Right renal cortex interstitium (tissue), 3 donors: ENCODE measurements around the gene MYLK4. TPM values are rescaled to one million over a fixed set of nuclear protein-coding genes. Genes with fewer than 3 reads are reported as not detected.

ENCODE experiments used
- DNase-seq, 3 donors: peaks; one replicate each; pipeline ENCODE4 v3.0.0-alpha.2; 2013; ENCODE audit warnings: low read depth in 3 of 3, low spot score in 2 of 3
- polyA plus RNA-seq, 3 donors: library from polyadenylated mRNA; unstranded; fragments of 120-200 nt; gene quantifications; one replicate each; pipeline ENCODE4 v1.2.1, GENCODE V29; 2013; ENCODE audit not compliant: insufficient read length in 3 of 3

MYLK4 gene
- polyA plus RNA-seq, 3 donors, result 0.96 to 1.7 (median 1.3) TPM

DNA sequence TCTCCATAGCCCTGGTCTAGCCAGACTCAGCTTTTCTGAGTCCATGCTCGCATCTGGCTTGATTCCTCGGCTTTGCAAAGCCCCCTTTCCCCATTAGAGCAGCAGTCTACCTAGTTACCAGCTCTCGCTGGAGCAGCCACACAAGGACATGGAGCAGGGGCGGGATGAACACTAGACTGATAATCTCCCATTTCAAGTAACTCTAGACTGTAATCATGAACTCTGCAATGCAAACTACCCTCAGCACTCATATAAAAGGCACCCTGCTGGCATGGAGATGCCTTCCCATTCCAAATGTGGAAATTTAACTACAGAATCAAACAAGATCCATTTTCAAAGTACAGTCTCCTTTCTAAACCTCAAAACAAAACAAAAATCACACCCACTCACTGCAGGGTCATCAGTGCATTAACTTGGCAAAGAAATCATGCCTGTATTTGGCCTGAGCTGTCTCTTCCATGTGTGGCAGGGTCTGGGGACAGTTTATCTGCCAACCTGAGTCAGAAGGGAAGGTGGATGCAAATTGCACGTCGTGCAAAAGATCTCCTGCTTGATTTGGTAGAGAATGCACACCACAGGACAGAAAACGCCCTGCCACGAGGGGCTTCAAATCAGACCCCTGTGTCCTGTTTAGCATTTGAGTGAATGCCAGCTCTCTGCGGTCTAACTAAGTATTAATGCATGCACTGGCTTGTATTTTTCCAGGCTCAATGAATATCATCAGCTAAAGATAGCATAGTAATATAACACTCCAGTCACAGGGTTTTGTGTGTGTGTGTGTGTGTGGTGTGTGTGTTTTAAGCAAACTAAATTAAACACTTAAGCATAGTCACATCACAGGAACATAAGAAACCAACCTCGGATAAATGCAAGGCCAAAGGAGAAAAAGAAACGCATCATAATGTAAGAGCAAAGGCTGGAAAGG, 85.3 kb downstream of the MYLK4 start:
- DNase-seq, result no peak

- DNase-seq, result no peak
These were observed 87.6 kb downstream of the MYLK4 start for GRCh38 chr6:2663123-2663522.

GRCh38 chr6:2661651-2662050, 89.1 kb downstream of the MYLK4 start:
- DNase-seq, result no peak

DNA sequence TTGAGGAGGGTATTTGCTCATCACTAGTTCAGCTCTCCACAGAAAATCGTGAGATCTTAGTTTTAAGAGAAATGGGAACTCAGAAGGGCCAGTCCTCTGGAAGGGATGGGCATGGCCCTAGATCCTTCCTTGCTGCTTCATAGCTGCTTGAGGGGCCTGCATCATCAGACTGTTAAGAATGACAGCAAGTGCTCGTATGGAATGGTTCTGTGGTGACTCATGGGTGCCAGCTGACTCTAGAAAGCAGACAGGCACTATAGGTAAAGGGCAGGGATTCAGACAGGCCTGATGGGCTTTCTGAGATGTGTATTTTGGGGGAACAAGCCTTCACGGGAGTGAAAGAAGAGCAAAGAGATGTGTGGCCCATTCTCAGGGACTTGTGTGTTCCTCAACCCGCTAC, 90.8 kb downstream of the MYLK4 start:
- no peak for DNase-seq

GRCh38 chr6:2659381-2659780, 91.3 kb downstream of the MYLK4 start:
- no peak for DNase-seq

- DNase-seq, result no peak
These were observed 91.9 kb downstream of the MYLK4 start for GRCh38 chr6:2658788-2659187.

DNA sequence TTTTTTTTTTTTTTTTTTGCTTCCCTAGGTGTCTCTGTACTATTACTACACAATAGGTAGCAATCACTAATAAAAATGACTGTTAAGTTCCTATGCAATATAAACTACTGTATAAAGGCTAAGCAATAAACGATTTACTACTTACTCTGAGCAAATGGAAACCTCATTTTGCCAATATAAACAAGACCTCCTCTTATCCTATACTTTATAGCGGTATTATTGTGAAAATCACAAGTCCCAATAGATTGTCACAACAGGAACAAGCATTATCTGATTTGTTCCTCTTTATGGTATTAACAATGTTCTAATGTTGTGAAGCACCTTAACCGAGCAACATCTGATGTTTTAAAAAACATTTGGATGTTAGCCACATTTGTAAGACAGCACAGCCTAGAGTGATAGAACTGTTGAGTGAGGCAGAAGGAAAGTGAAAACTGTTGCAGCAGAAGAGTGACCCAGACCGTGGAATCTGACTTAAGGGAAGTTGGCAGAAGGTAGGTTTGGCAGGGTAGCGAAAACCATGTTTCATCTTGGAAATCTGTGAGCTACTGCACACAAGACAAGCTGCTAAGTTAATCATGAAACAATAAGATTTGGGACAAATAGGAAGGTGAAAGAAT, 94.2 kb downstream of the MYLK4 start:
- DNase-seq, result no peak

- no peak for DNase-seq
These were observed 94.8 kb downstream of the MYLK4 start for GRCh38 chr6:2655844-2656433.

DNA sequence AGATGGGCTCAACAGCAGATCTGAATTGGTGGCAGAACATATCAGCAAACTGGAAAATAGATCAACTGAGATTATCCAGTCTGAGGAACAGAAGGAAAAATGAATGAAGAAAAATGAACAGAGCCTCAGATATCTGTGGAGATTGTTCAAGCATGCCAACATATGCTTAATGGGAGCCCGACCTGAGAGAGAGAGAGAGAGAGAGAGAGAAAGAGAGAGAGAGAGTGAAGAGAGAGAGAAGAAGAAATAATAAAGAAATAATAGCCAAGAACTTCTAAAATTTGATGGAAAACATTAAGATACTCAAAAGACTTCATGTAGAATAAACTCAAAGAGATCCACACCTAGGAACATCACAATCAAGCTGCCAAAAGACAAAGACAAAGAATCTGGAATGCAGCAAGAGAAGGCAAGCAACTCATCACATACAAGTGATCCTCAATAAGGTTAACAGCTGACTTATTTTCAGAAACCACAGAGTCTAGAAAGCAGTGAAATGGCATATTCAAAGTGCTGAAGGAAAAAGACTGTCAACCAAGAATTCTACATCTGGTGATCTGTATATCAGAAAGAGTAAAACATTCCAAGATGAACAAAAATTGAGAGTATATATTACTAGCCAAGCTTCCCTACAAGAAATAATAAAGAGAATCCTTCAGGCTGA, 97.2 kb downstream of the MYLK4 start:
- DNase-seq, result no peak

DNA sequence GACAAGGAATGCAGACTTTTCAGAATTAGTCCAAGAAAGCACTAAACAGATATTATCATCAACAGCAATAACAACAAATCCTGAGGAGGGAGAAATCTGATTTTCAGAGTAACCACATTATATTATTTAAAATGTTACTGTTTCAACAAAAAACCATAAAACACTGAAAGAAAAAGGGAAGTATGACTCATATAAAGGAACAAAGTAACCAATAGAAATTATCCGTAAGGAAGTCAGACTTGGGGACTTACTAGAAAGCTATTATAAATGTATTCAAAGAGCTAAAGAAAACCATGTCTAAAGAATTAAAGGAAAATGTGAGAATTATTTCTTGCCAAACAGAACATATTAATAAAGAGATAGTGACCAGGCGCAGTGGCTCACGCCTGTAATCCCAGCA, 98.1 kb downstream of the MYLK4 start:
- DNase-seq, result no peak

DNA sequence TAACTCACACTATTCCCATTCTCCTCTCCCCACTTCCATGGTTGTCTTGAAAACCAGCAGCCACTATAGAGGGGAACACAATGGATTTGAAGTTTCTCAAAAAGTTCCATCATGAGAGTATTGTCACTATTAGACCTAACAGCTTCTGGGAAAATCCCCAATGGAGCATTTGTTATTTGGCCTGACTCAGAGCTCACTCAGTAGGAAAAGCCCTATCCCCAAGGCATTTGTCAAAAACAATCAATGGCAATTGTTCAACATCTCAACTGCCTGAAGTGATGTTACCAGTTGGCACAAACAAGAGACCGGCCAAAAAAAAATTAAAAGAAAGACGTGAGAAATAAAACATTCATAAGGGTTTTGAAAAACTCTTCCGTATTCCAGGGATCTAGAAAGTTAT, 98.8 kb downstream of the MYLK4 start:
- DNase-seq, result no peak

GRCh38 chr6:2651536-2651935, 99.2 kb downstream of the MYLK4 start:
- no peak for DNase-seq

DNA sequence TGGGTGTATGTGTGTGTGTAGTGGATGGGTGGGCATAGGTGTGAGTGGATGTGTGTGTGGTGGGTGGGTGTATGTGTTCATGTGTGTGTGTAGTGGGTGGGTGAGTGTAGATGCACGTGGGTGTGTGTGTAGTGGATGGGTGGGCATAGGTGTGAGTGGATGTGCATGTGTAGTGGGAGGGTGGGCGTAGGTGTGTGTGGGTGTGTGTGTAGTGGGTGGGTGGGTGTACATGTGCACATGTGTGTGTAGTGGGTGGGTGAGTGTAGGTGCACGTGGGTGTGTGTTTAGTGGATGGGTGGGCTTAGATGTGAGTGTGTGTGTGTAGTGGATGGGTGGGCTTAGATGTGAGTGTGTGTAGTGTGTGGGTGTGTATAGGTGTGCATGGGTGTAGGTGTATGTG, 104.4 kb downstream of the MYLK4 start:
- no peak for DNase-seq

DNA sequence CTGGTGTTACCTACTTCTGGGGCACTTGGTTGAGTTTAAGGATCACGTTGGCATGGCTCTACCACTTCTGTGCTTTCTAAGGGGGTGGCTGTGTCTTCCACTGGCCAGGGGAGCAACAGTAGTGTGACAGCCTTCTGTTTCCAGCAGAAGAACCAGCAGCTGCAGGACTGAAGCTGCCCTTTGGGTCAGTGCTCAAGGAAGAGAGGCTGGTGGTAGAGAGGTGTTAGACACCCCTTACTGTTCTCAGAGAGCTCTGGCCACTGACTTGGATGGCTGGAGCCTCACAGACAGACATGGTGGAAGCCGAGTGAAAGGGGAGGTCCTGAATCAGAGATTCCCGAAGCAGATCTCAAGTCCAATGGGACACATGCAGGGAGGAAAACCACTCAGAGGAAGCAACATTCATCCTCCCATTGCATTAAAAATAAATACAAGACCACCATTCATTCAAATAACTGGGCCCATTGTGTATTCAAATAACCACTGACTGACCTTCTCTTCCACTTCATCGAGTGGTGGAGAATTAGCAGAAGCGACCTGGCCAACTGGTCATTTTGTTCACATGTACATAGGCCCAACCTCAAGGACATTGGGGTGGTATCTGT, 106.7 kb downstream of the MYLK4 start:
- no peak for DNase-seq

DNA sequence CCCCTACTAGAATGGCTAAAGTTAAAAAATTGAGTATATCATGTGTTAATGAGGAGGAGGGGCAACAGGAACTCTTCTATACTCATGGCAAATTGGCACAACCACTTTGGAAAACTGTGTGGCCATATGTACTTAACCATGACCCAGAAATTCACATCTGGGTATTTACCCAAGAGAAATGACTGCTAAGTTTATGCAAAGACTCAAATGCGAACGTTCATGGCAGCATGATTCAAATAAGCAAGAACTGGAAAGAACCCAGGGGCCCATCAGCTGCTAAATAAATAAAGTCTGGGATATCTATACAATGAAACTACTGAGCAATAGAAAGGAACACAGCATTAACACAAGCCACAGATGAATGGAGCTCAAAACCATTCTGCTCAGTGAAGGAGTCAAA, 107.6 kb downstream of the MYLK4 start:
- DNase-seq, result no peak

DNA sequence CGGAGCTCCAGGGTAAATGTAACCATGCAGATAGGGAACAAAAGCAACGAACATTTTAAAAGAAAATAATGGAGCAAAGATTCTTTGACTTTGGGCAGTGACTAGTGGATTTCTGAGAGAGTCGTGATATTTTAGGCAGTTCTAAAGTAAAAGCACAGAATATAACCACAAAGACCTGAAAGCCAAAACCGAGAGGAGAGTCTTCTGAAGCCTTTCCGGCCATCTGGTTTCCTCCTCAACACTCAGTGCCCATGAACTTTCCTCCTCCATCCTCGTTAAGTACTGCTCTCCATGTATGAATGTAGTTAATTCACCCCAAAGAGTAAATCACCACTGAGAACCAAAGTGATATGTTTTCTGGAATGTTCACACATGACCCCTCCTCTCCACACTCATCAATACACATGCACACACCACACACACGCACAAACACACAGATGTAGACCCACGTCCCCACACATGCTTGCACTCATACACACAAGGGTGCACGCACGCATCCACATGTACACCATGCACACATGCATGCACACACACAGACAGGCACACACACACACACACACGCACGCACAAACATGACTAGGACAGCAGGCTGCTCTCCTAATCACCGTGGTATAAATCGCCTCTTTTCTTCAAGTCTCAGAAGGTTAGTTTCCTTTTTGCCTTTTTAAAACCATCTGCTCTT, 109.5 kb downstream of the MYLK4 start:
- DNase-seq, result no peak

- DNase-seq, result no peak
These were observed 110.2 kb downstream of the MYLK4 start for GRCh38 chr6:2640551-2640950.

DNA sequence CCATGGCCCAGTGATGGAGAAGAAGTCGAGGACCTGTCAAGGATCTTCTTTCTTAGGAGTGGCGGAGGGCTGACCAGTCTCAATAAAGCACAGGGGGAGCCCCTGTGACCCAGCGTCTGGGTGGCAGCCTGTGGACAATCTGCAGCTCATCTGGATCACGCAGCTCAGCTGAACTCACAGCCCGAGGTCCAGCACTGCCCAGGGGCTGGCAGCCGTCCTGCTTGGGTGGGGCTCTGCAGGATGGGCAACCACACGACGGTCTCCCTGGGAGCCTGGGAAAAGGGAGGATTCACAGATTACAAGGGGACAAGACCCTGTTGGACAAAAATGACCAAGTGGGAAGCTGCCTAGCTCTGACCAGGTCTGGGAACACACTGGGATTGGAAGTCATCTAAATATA, 110.8 kb downstream of the MYLK4 start:
- no peak for DNase-seq

- DNase-seq, result no peak
These were observed 111.6 kb downstream of the MYLK4 start for GRCh38 chr6:2639167-2639566.

GRCh38 chr6:2636672-2637071, 114.0 kb downstream of the MYLK4 start:
- DNase-seq, result no peak
